ENCODE results near the gene BMP6. TPM values are rescaled to one million over a fixed set of nuclear protein-coding genes. Genes with fewer than 3 reads are reported as not detected.

The BMP6 gene
- total and polyA plus RNA-seq, 2 donors from 2014 or later: 5.0 to 10.0 TPM

- no peak for FAIRE-seq
- Histone ChIP-seq H3K4me3 (ENCODE audit: low read length in 3 of 3) (no peak overlapping the region), H3K36me3 (ENCODE audit: control insufficient read depth in 2 of 3, insufficient read depth in 3 of 3, low read length in 3 of 3) (no peaks in the 10 kb centered on the region), H3K9me3 (ENCODE audit: control insufficient read depth in 2 of 3, insufficient read depth in 1 of 3, low read length in 3 of 3) (no peaks in the 10 kb centered on the region), H3K4me1 (ENCODE audit: control insufficient read depth in 2 of 3, insufficient read depth in 2 of 3, low read depth in 1 of 3, low read length in 3 of 3) (no peaks in the 10 kb centered on the region), H3K9ac (ENCODE audit: low read length in 3 of 3) (no peak overlapping the region), H3K27ac (ENCODE audit: low read depth in 2 of 2, low read length in 2 of 2) (no peak overlapping the region), H3K27me3 (ENCODE audit: control insufficient read depth, insufficient read depth, low read length) (no peaks in the 10 kb centered on the region)
- no peak for DNase-seq
- intact Hi-C loops (cut with DNase I): no loop called here
- TF ChIP-seq, protein P1, sequence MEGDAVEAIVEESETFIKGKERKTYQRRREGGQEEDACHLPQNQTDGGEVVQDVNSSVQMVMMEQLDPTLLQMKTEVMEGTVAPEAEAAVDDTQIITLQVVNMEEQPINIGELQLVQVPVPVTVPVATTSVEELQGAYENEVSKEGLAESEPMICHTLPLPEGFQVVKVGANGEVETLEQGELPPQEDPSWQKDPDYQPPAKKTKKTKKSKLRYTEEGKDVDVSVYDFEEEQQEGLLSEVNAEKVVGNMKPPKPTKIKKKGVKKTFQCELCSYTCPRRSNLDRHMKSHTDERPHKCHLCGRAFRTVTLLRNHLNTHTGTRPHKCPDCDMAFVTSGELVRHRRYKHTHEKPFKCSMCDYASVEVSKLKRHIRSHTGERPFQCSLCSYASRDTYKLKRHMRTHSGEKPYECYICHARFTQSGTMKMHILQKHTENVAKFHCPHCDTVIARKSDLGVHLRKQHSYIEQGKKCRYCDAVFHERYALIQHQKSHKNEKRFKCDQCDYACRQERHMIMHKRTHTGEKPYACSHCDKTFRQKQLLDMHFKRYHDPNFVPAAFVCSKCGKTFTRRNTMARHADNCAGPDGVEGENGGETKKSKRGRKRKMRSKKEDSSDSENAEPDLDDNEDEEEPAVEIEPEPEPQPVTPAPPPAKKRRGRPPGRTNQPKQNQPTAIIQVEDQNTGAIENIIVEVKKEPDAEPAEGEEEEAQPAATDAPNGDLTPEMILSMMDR (IDR thresholded peaks at IDR 0.05; ENCODE audit: borderline replicate concordance, extremely low read depth, insufficient read depth): no peak
Observed at GRCh38 chr6:7681449-7681848, 44.5 kb upstream of the BMP6 start.

GRCh38 chr6:7684076-7684475 lies 41.8 kb upstream of the BMP6 start:
- no peaks in the 10 kb centered on the region for H3K4me1 ChIP-seq (ENCODE audit: control insufficient read depth in 2 of 3, insufficient read depth in 2 of 3, low read depth in 1 of 3, low read length in 3 of 3)
- intact Hi-C loops (cut with DNase I): no loop called here
- H3K27me3 ChIP-seq (ENCODE audit: control insufficient read depth, insufficient read depth, low read length): no peaks in the 10 kb centered on the region
- H3K27ac ChIP-seq (ENCODE audit: low read depth in 2 of 2, low read length in 2 of 2): no peak overlapping the region
- no peaks in the 10 kb centered on the region for H3K36me3 ChIP-seq (ENCODE audit: control insufficient read depth in 2 of 3, insufficient read depth in 3 of 3, low read length in 3 of 3)
- TF ChIP-seq, protein P1 (IDR thresholded peaks at IDR 0.05; ENCODE audit: borderline replicate concordance, extremely low read depth, insufficient read depth): no peak
- DNase-seq: no peak
- no peak overlapping the region for H3K4me3 ChIP-seq (ENCODE audit: low read length in 3 of 3)
- FAIRE-seq: no peak
- H3K9me3 ChIP-seq (ENCODE audit: control insufficient read depth in 2 of 3, insufficient read depth in 1 of 3, low read length in 3 of 3): no peaks in the 10 kb centered on the region
- H3K9ac ChIP-seq (ENCODE audit: low read length in 3 of 3): no peak overlapping the region

DNA sequence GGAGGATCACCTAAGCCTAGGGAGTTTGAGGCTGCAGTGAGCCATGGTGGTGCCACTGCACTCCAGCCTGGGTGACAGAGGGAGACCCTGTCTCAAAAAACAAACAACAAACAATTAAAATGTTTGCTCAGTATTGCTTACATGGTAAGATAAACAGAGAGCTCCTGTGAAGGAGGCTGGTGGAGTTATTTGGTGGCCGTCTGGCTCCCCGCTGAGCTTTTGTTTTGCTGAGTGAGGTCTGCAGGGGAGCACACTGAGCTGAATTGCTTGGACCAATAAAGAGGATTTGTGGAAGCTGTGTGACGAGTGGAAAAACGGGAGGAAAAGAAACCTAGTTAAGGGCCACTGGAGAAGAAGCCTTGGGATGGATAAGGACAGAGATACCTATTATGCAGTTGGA lies 41.1 kb upstream of the BMP6 start:
- Histone ChIP-seq H3K27me3 (ENCODE audit: control insufficient read depth, insufficient read depth, low read length) (no peaks in the 10 kb centered on the region), H3K9me3 (ENCODE audit: control insufficient read depth in 2 of 3, insufficient read depth in 1 of 3, low read length in 3 of 3) (no peaks in the 10 kb centered on the region), H3K4me3 (ENCODE audit: low read length in 3 of 3) (no peak overlapping the region), H3K36me3 (ENCODE audit: control insufficient read depth in 2 of 3, insufficient read depth in 3 of 3, low read length in 3 of 3) (no peaks in the 10 kb centered on the region), H3K9ac (ENCODE audit: low read length in 3 of 3) (no peak overlapping the region), H3K27ac (ENCODE audit: low read depth in 2 of 2, low read length in 2 of 2) (no peak overlapping the region), H3K4me1 (ENCODE audit: control insufficient read depth in 2 of 3, insufficient read depth in 2 of 3, low read depth in 1 of 3, low read length in 3 of 3) (no peaks in the 10 kb centered on the region)
- intact Hi-C loops (cut with DNase I): no loop called here
- FAIRE-seq (no peak), DNase-seq (no peak)
- TF ChIP-seq, protein P1 (IDR thresholded peaks at IDR 0.05; ENCODE audit: borderline replicate concordance, extremely low read depth, insufficient read depth): no peak

DNA sequence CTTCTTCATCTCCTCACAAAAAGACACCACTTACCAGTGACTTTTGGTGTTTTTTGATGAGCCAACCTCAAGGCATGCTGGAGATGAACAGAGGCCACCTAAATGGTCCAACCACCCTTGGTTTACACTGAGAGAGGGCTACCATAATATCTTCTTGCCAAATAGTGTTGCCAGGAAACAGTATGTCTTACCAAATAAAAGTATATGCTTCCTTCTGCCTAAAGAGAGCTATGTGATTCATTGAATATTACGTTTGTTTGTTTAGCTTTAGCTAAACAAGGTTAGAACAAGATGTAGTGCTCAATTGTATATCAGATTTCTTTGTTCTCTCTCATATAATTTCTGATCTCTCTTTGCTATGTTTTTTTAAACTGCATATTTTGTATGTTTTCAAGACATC lies 40.6 kb upstream of the BMP6 start:
- TF ChIP-seq, protein P1 (IDR thresholded peaks at IDR 0.05; ENCODE audit: borderline replicate concordance, extremely low read depth, insufficient read depth): no peak
- no peak overlapping the region for H3K27ac ChIP-seq (ENCODE audit: low read depth in 2 of 2, low read length in 2 of 2)
- H3K4me1 ChIP-seq (ENCODE audit: control insufficient read depth in 2 of 3, insufficient read depth in 2 of 3, low read depth in 1 of 3, low read length in 3 of 3): no peaks in the 10 kb centered on the region
- no peaks in the 10 kb centered on the region for H3K9me3 ChIP-seq (ENCODE audit: control insufficient read depth in 2 of 3, insufficient read depth in 1 of 3, low read length in 3 of 3)
- no peaks in the 10 kb centered on the region for H3K36me3 ChIP-seq (ENCODE audit: control insufficient read depth in 2 of 3, insufficient read depth in 3 of 3, low read length in 3 of 3)
- no peak for FAIRE-seq
- no peaks in the 10 kb centered on the region for H3K27me3 ChIP-seq (ENCODE audit: control insufficient read depth, insufficient read depth, low read length)
- H3K9ac ChIP-seq (ENCODE audit: low read length in 3 of 3): no peak overlapping the region
- no peak for DNase-seq
- intact Hi-C loops (cut with DNase I): no loop called here
- no peak overlapping the region for H3K4me3 ChIP-seq (ENCODE audit: low read length in 3 of 3)
